ENCODE measurements around the gene CA12. TPM values are rescaled to one million over a fixed set of nuclear protein-coding genes. Genes with fewer than 3 reads are reported as not detected.

Gene CA12
- total RNA-seq, 4 donors from 2014 or later: 13.3 to 46.7 (median 17.5) TPM

DNA sequence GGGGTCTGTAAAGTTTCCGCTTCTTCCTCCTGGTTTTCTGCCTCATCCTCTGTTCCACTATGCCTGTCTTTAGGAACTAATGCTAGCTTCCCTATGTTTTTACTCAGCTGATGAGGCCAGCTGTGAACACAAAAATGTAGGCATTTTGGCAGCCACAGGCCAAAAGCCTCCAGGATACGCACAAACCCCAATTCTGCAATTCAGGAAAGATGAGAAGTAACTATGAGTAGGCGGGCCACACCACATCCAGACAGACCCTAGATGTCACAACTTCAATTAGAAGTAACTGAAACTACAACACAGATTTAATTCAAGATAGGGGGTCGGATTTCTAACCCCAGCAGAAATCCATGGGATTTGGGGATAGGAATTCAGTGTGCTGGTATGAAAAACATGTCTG, 11.9 kb downstream of the CA12 start:
- no peak for ATAC-seq
- peak overlapping the region in 1 of 4 donors; percentile 69 for H3K27ac ChIP-seq
- WGBS, 2 donors (ENCODE audit: low coverage in 1 of 2): 87 to 96% methylated on average over 3 of the region's 4 CpGs

DNA sequence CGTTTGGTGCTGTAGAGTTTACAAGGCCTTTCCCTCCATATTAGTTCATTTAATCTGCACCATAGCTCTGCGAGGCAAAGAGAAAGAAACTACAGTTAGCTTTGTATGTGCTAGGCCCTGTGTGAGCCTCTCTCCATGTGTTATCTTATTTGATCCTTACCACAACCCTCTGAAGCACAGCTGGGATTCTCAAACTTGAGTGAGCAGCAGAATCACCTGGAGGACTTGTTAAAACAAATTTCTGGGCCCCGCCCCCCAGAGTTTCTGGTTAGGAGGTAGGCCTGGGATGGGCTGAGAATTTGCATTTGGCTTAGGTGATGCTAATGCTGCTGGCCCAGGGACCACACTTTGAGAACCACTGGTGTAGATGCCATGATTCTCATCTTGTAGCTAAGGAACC, 12.3 kb downstream of the CA12 start:
- Histone ChIP-seq H3K4me1 (peaks cover 0 to 95% (median 5%) of the 10 kb centered on the region in 3 donors), H3K27me3 (no peaks in the 10 kb centered on the region), H3K4me3 (no peak overlapping the region), H3K27ac (peak overlapping the region in 1 of 4 donors; percentile 69), H3K9me3 (no peaks in the 10 kb centered on the region), H3K36me3 (no peaks in the 10 kb centered on the region)
- TF ChIP-seq EP300 (IDR thresholded peaks at IDR 0.05) (no peak), POLR2A (IDR thresholded peaks at IDR 0.05) (no peak), POLR2AphosphoS5 (IDR thresholded peaks at IDR 0.05) (no peak)
- TF ChIP-seq, protein P1, sequence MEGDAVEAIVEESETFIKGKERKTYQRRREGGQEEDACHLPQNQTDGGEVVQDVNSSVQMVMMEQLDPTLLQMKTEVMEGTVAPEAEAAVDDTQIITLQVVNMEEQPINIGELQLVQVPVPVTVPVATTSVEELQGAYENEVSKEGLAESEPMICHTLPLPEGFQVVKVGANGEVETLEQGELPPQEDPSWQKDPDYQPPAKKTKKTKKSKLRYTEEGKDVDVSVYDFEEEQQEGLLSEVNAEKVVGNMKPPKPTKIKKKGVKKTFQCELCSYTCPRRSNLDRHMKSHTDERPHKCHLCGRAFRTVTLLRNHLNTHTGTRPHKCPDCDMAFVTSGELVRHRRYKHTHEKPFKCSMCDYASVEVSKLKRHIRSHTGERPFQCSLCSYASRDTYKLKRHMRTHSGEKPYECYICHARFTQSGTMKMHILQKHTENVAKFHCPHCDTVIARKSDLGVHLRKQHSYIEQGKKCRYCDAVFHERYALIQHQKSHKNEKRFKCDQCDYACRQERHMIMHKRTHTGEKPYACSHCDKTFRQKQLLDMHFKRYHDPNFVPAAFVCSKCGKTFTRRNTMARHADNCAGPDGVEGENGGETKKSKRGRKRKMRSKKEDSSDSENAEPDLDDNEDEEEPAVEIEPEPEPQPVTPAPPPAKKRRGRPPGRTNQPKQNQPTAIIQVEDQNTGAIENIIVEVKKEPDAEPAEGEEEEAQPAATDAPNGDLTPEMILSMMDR (IDR thresholded peaks at IDR 0.05): no peak
- 83 to 88% methylated on average over 2 of the region's 3 CpGs for WGBS, 2 donors (ENCODE audit: low coverage in 1 of 2)
- no peak for ATAC-seq

More for the DNA sequence above, 11.9 kb downstream of the CA12 start:
- Histone ChIP-seq H3K36me3 (no peaks in the 10 kb centered on the region), H3K27me3 (no peaks in the 10 kb centered on the region), H3K4me1 (peaks cover under 1 to 95% (median 10%) of the 10 kb centered on the region in 3 donors), H3K9me3 (no peaks in the 10 kb centered on the region), H3K4me3 (no peak overlapping the region)
- TF ChIP-seq, protein P1 (IDR thresholded peaks at IDR 0.05): no peak
- TF ChIP-seq POLR2A (IDR thresholded peaks at IDR 0.05) (no peak), POLR2AphosphoS5 (IDR thresholded peaks at IDR 0.05) (no peak), EP300 (IDR thresholded peaks at IDR 0.05) (no peak)

DNA sequence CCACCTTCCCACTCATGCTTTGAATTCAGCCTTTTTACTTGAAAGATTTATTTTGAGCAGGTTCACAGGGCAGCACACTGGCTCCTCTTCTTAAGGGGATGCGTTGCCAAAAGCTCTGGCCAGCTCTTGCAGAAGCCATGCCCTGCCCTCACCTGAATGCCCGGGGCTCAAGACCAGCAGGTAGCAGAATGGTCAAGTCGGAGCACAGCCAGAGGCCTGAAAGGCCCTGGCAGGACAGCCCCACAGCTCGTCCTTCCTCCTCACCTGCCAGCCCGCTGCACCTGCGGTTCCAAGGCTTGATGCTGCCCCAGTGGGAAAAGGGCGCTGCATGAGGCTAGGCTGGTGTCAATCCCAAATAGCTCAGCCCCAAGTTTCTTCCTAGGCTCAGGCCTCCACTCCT, 13.1 kb downstream of the CA12 start:
- 100% methylated on average over 1 of the region's 7 CpGs; no CpG with 5 or more reads in 1 of the 2 donors for WGBS, 2 donors (ENCODE audit: low coverage in 1 of 2)
- TF ChIP-seq POLR2A (IDR thresholded peaks at IDR 0.05) (no peak), POLR2AphosphoS5 (IDR thresholded peaks at IDR 0.05) (no peak), EP300 (IDR thresholded peaks at IDR 0.05) (no peak)
- TF ChIP-seq, protein P1 (IDR thresholded peaks at IDR 0.05): no peak
- no peaks in the 10 kb centered on the region for H3K36me3 ChIP-seq
- no peaks in the 10 kb centered on the region for H3K27me3 ChIP-seq
- H3K4me1 ChIP-seq: peaks cover 0 to 89% (median 3%) of the 10 kb centered on the region in 3 donors
- H3K4me3 ChIP-seq: no peak overlapping the region
- ATAC-seq: no peak
- no peaks in the 10 kb centered on the region for H3K9me3 ChIP-seq
- H3K27ac ChIP-seq: peak overlapping the region in 2 of 4 donors; percentile 60 to 69

DNA sequence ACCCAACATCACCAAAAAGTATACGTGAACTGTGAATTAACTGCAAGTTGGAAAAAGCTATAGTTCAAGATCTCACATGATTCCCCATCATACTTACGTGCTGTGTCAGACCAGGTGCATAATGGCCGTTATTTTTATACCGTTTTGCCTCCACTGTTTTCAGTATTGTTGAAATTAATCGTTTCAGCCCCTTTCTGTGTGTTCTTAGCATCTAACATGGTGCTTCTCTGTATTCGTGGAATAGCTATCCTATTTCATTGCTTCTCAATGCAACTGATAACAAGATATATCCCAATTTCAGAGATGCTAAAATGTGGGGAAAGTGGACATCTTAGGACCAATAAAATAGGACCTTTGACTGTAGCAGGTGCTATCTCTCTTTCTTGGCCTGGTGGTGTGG, 13.7 kb downstream of the CA12 start:
- peak overlapping the region in 2 of 4 donors; percentile 60 to 69 for H3K27ac ChIP-seq
- 67 to 83% methylated on average over 6 of the region's 6 CpGs for WGBS, 2 donors (ENCODE audit: low coverage in 1 of 2)

DNA sequence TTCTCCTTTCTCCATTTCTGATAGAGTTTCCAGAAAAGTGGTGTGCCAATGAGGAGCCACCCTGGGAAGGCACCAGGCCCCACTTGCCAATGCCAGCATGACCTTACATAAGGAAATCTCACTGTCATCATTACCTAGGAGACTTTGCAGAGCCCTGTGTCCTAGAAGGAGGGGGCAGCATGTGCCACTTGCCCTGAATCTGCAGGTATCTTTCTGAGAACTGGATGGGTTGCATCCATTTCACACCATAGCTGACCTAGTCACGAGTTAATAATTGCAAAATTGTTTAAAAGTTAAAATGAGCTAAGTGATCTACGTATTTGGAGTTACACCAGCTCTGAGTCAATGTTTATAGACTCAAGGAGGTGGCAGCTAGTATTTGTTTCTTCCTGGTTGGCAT, 14.3 kb downstream of the CA12 start:
- ATAC-seq: no peak
- no peaks in the 10 kb centered on the region for H3K36me3 ChIP-seq
- H3K27me3 ChIP-seq: no peaks in the 10 kb centered on the region
- H3K4me3 ChIP-seq: no peak overlapping the region
- H3K27ac ChIP-seq: peak overlapping the region in 2 of 4 donors; percentile 60 to 69
- H3K4me1 ChIP-seq: peaks cover 0 to 78% (median 0%) of the 10 kb centered on the region in 3 donors
- no peaks in the 10 kb centered on the region for H3K9me3 ChIP-seq
- peak; percentile 70 for TF ChIP-seq POLR2AphosphoS5 (IDR thresholded peaks at IDR 0.05)
- no peak for TF ChIP-seq POLR2A (IDR thresholded peaks at IDR 0.05)
- 49 to 81% methylated on average over 2 of the region's 2 CpGs for WGBS, 2 donors (ENCODE audit: low coverage in 1 of 2)

More for the DNA sequence above, 13.7 kb downstream of the CA12 start:
- Histone ChIP-seq H3K9me3 (no peaks in the 10 kb centered on the region), H3K27me3 (no peaks in the 10 kb centered on the region), H3K36me3 (no peaks in the 10 kb centered on the region), H3K4me1 (peaks cover 0 to 83% (median 3%) of the 10 kb centered on the region in 3 donors), H3K4me3 (no peak overlapping the region)
- ATAC-seq: no peak
- TF ChIP-seq, protein P1 (IDR thresholded peaks at IDR 0.05): no peak
- TF ChIP-seq POLR2A (IDR thresholded peaks at IDR 0.05): no peak
- TF ChIP-seq POLR2AphosphoS5 (IDR thresholded peaks at IDR 0.05): no peak
- no peak for TF ChIP-seq EP300 (IDR thresholded peaks at IDR 0.05)
